Muscle layer of colon (tissue), 2 donors: ENCODE results near the gene ANKMY1.

Source experiments
- H3K27ac ChIP-seq: one replicate; pipeline ENCODE4 v1.7.0; 2013; ENCODE audit warnings: low read depth, mild to moderate bottlenecking, low read length, moderate library complexity
- H3K27me3 ChIP-seq, 2 donors: one replicate each; pipeline ENCODE4 v1.7.0; 2013; ENCODE audit warnings: low read length in 2 of 2, mild to moderate bottlenecking in 2 of 2; ENCODE audit not compliant: insufficient read depth in 2 of 2, control insufficient read depth in 1 of 2
- H3K36me3 ChIP-seq: one replicate; pipeline ENCODE4 v1.7.0; 2013; ENCODE audit warnings: mild to moderate bottlenecking, low read length; ENCODE audit not compliant: insufficient read depth
- H3K4me1 ChIP-seq: one replicate; pipeline ENCODE4 v1.7.0; 2013; ENCODE audit warnings: mild to moderate bottlenecking, low read length; ENCODE audit not compliant: insufficient read depth
- H3K4me3 ChIP-seq, 2 donors: one replicate each; pipeline ENCODE4 v1.7.0; 2013; ENCODE audit warnings: low read length in 2 of 2, low read depth in 1 of 2, mild to moderate bottlenecking in 1 of 2, moderate library complexity in 1 of 2
- H3K9ac ChIP-seq: one replicate; pipeline ENCODE4 v1.7.0; 2013; ENCODE audit warnings: low read length
- H3K9me3 ChIP-seq: one replicate; pipeline ENCODE4 v1.7.0; 2013; ENCODE audit warnings: mild to moderate bottlenecking, low read length
- donor health status: abdominal sarcoma.
- donor health status: Adenocarcinoma of cecum.

Gene ANKMY1

DNA sequence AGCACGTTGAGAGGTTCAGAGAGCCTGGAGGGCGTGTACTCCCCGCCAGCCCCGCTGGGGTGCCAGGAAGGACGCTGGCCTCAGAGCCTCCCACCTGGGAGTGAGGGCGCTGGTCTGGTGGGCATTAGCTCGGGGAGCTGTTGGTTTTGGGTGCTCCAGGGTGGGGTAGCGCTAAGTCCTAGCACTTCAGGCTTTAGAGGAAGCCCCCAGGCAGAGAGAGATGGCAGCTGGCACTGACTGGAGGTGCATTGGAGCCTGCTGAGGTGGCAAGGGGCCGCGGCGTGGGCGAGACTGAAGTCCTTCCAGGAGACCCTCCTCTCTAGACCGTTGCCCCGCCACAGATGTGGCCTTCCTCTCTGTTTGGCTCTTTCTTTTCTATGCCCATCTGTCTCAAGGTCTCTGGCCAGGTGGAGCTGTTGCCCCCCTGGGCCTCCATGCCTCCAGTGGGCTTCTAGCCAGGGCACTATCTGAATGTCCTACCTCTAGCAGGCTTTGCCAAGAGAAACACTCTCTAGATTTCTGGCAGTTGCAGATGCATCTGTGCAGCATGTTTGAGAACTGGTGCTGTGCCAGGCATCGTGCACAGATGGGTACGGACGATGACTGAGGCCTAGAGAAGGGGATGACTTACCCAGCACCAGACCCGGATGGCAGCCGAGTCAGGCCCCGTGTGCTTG, 35.4 kb upstream of the ANKMY1 start:
- H3K4me1 ChIP-seq: peaks cover 34% of the 10 kb centered on the region
- H3K27ac ChIP-seq: no peak overlapping the region
- H3K9me3 ChIP-seq: no peaks in the 10 kb centered on the region
- H3K4me3 ChIP-seq: no peak overlapping the region
- H3K36me3 ChIP-seq: peaks cover 31% of the 10 kb centered on the region
- H3K27me3 ChIP-seq: no peaks in the 10 kb centered on the region
- no peak overlapping the region for H3K9ac ChIP-seq

DNA sequence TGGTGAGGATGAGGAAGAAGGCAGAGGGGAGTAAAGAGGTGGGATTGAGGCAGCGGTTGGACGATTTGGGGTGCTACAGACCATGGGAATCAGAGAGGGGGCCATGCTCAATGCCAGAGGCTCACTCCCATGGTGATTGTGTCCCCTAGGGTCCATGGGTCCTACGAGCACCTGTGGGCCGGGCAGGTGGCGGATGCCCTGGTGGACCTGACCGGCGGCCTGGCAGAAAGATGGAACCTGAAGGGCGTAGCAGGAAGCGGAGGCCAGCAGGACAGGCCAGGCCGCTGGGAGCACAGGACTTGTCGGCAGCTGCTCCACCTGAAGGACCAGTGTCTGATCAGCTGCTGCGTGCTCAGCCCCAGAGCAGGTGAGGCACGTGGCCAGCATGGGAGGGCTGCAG, 34.0 kb upstream of the ANKMY1 start:
- Histone ChIP-seq H3K9ac (no peak overlapping the region), H3K4me3 (no peak overlapping the region), H3K27ac (no peak overlapping the region), H3K27me3 (no peaks in the 10 kb centered on the region), H3K9me3 (no peaks in the 10 kb centered on the region), H3K36me3 (peaks cover 30% of the 10 kb centered on the region), H3K4me1 (peaks cover 31% of the 10 kb centered on the region)

DNA sequence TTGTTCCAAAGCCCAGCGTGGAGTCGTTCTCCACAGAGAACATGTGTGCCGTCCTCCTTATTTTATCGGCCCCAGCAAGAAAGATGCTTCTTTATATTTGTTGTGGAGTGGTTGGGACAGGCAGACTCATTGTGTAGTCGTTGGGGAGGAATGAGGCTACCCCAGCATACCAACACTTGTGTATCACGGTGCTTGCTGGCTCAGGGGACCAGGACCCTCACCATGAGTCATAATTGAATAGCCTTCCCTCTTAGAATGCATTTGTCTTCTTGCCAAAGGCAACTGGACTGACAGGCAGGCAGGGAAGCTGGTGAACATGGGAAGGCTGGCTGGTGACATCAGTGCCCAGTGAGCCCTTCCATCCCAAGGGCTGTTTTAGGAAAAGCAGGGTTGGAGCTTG, 33.4 kb upstream of the ANKMY1 start:
- Histone ChIP-seq H3K9ac (no peak overlapping the region), H3K9me3 (no peaks in the 10 kb centered on the region), H3K36me3 (peaks cover 30% of the 10 kb centered on the region), H3K27me3 (no peaks in the 10 kb centered on the region), H3K4me1 (peaks cover 27% of the 10 kb centered on the region), H3K27ac (no peak overlapping the region), H3K4me3 (no peak overlapping the region)

DNA sequence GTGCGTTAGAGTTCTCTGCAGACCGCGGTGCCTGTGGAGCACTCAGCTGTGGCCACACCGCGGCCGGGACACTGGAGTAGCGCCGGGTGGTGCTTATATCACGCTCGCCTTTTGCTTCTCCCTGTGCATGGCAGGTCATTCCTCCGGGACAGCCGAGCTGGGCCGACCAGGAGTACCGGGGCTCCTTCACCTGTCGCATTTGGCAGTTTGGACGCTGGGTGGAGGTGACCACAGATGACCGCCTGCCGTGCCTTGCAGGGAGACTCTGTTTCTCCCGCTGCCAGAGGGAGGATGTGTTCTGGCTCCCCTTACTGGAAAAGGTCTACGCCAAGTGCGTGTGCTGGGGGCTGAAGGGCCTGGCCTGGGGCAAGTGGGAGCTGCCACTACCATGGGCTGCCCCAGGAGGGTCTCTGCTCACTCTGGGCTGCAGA, 32.9 kb upstream of the ANKMY1 start:
- Histone ChIP-seq H3K4me1 (peaks cover 23% of the 10 kb centered on the region), H3K36me3 (peaks cover 28% of the 10 kb centered on the region), H3K9ac (no peak overlapping the region), H3K27ac (no peak overlapping the region), H3K4me3 (no peak overlapping the region), H3K9me3 (no peaks in the 10 kb centered on the region), H3K27me3 (no peaks in the 10 kb centered on the region)

DNA sequence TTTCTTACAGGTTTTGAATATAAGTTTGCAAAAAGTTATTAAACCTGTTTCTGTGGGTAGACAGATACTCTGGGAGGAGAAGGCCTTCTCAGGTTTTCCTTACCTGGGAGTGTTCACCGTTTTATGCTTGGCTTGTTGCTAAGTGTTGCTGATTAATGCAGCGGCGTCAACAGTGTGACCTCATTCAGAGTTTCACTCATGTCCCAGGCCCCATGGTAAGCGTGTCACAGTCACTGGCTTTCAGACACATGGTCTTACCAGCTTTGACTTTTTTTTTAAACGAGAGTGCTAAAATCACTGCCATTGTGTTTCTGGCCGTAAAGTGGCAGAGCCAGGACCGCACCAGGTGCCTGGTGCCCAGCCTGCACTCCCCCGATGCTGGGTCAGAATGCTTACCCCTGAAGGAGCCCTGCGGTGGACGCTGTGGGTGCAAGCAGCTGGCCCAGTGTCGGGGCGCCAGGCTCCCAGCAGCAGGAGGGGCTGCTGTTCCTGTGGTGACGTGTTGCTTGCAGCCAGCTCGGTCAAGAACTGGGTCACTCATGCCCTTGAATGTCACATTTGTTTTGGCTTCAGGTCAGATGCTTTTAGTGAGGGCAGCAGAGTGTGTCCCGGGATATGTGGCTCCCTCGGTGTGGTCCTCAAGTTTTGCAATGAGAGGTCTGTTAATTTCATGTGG, 32.2 kb upstream of the ANKMY1 start:
- peaks cover 25% of the 10 kb centered on the region for H3K4me1 ChIP-seq
- peaks cover 26% of the 10 kb centered on the region for H3K36me3 ChIP-seq
- no peak overlapping the region for H3K9ac ChIP-seq
- H3K9me3 ChIP-seq: no peaks in the 10 kb centered on the region
- no peak overlapping the region for H3K27ac ChIP-seq
- no peak overlapping the region for H3K4me3 ChIP-seq
- no peaks in the 10 kb centered on the region for H3K27me3 ChIP-seq

DNA sequence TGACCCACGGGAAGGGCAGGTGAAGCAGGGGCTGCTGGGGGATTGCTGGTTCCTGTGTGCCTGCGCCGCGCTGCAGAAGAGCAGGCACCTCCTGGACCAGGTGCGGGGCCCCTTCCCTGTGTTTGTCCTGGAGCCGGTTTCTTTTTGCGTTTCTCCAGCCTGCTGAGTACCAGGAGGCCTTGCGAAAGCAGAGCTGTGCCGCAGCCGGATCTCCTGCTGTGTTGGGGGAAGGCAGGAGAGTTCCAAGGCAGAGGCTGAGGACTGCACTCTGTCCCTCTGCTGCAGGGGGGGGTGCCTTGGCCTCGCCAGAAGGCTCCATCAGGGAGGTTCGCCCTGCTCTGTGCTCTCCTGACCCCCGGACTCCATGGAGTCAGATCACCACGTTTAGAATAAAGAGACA, 31.6 kb upstream of the ANKMY1 start:
- H3K36me3 ChIP-seq: peaks cover 26% of the 10 kb centered on the region

DNA sequence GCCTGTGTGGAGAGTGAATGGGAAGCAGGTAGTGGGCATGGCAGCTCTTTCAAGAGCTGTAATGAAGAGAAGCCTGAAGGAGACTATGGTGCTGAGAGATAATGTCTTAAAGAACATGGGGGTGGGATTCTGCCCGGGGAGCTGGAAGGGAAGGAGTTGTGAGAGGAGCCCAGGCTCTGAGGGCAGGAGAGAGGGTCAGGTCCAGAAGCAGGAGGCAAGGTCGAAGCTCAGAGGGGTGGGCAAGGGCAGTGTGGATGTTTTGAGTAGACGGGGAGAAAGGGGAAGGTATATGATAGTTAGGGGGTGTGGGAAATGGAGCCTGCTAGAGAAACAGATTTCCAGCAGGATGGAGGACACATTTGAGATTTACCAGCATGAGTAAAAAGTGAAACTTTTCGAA, 30.9 kb upstream of the ANKMY1 start:
- no peak overlapping the region for H3K27ac ChIP-seq
- H3K9me3 ChIP-seq: no peaks in the 10 kb centered on the region
- peaks cover 26% of the 10 kb centered on the region for H3K36me3 ChIP-seq
- no peak overlapping the region for H3K4me3 ChIP-seq
- peaks cover 33% of the 10 kb centered on the region for H3K4me1 ChIP-seq
- H3K27me3 ChIP-seq: no peaks in the 10 kb centered on the region
- peak overlapping the region; percentile 86 for H3K9ac ChIP-seq

More for the DNA sequence above, 31.6 kb upstream of the ANKMY1 start:
- H3K4me1 ChIP-seq: peaks cover 31% of the 10 kb centered on the region
- H3K9ac ChIP-seq: no peak overlapping the region
- no peak overlapping the region for H3K27ac ChIP-seq
- no peaks in the 10 kb centered on the region for H3K27me3 ChIP-seq
- H3K4me3 ChIP-seq: no peak overlapping the region
- H3K9me3 ChIP-seq: no peaks in the 10 kb centered on the region

DNA sequence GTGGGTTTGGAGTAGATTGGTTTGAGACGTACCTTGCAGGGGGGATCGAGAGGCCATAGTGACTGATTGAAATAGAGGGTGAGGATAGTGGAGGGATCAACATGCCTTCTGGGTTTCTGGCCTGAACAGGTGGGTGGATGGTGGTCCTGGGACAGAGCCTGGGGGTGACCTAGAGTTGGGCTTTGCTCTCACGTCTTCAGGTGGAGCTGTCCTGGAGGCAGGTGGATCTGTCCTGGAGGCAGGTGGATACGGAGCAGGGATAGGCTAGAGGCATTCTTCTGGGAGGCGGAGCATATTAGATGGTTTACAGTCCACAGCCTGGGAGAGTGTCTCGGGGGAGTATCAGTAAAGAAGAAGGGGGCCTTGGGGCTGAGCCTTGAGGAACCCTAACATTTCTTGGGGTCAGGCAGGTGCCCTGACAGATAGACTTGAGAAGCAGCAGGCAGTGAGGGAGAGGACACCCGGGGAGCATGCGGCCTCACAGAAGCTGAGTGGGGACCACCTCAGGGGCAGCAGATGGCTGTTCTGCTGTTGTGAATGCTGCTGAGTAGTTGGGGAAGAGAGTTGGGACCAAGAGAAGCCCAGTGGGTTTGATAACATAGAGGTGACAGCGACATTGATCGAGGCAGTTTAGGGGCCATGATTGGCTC, 30.3 kb upstream of the ANKMY1 start:
- H3K36me3 ChIP-seq: peaks cover 20% of the 10 kb centered on the region
- H3K27me3 ChIP-seq: no peaks in the 10 kb centered on the region
- no peak overlapping the region for H3K27ac ChIP-seq
- no peaks in the 10 kb centered on the region for H3K9me3 ChIP-seq
- peak overlapping the region; percentile 86 for H3K9ac ChIP-seq
- peaks cover 33% of the 10 kb centered on the region for H3K4me1 ChIP-seq
- H3K4me3 ChIP-seq: peak overlapping the region in 1 of 2 donors; percentile 94

DNA sequence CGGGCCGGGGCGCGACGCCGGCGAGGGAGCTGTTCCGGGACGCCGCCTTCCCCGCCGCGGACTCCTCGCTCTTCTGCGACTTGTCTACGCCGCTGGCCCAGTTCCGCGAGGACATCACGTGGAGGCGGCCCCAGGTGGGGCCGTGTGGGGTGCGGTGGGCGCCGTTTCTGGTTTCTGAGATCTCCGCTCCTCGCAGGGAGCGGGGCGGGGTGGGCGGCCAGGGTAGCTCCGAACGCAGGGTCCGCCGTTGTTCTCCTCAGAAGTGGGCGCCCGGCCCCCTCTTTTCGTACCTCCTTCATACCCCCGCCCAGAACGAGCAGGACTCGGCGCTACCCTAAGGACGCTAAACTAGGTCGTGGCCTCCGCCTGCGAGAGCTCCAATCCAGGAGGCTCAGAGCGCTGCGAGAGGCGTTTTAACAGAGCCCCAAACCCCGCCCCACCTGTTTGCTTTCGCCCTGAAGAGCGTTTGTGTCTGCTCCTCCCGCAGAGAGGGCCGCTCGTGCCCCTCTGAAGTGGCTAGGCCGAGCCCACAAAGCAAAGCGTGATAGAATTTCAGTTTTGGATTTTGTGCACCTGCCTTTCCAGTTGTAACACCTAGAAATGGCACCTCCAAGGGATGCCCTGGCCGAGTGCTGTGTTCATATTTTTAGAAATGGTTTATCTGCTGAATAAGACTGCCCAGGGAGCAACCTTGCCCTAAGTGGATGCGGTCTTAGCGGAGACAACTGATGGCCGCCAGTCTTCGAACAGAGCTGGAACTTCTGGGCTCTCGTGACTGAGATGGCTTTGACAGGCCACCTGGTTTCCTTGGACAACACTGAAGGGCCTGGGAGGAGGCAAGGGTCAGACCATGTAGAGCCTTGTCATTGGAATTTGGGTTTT, 29.4 kb upstream of the ANKMY1 start:
- peaks cover 33% of the 10 kb centered on the region for H3K4me1 ChIP-seq
- H3K9ac ChIP-seq: peak overlapping the region; percentile 86
- H3K4me3 ChIP-seq: peak overlapping the region; percentile 83 to 94
- H3K36me3 ChIP-seq: peaks cover 18% of the 10 kb centered on the region
- peak overlapping the region; percentile 91 for H3K27ac ChIP-seq
- no peaks in the 10 kb centered on the region for H3K27me3 ChIP-seq
- no peaks in the 10 kb centered on the region for H3K9me3 ChIP-seq

DNA sequence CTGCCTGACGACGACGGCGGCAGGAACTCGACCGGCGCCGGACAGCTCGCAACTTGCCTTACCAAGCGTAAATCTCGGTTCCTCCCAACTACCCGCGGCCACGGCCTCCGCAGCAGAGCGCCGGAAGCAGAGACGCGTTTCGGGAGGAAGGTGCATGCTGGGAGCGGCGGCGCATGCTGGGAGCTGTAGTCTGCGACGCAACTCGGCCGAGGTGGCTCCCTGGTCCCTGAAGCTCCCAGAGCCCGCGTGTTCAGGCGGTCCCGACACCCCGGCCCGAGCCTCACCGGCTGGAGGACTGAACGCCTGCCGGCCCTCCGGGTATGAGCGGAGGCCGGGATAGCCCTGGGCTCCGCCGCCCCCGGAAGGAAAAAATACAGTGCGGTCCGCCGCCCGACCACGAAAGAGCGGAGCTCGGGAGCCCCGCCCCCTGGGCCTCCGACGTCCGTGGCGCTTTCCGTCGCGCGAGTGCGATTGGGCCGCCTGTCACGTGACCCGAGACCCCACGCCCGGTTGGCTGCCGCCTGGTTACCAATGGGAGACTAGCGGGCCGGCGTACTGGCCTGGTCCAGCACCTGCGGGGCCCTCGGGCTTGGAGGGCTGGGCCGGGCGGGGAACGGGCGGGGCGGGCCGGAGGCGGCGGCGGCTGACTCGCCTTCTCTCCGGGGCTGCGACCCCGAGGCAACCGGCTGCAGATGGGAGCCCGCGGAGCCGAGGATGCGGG, 28.6 kb upstream of the ANKMY1 start, which contains the start of gene CAPN10:
Gene CAPN10 (plus strand): TSS at position 537 of the 721 bp plus-strand sequence. CDS start 178 bp downstream, at position 715.
- H3K27me3 ChIP-seq: no peaks in the 10 kb centered on the region
- H3K9me3 ChIP-seq: no peaks in the 10 kb centered on the region
- H3K4me1 ChIP-seq: peaks cover 33% of the 10 kb centered on the region
- peak within 1 kb of the TSS; percentile 91 for H3K27ac ChIP-seq
- H3K4me3 ChIP-seq: peak within 1 kb of the TSS; percentile 83 to 94
- peak within 1 kb of the TSS; percentile 97 for H3K9ac ChIP-seq
- H3K36me3 ChIP-seq: peaks cover 15% of the 10 kb centered on the region
